Activated CD4-positive, alpha-beta T cell treated with anti-CD3 and anti-CD28 coated beads, Interleukin-2, amount 50 U/mL, for 4 hours (primary cell): Measurements from ENCODE around the gene LILRA5.
"Not testable (repeated sequence)": the region's sequence is repeated elsewhere in the genome, so short reads cannot be mapped to it uniquely, and the experiment has no call there.

Experiments used
- DNase-seq, 2 experiments: peaks; one replicate each; pipeline ENCODE4 v3.0.0-alpha.2; 2020

The LILRA5 gene

GRCh38 chr19:54312436-54313377 is at the start of gene LILRA5:
TSS of gene LILRA5 (minus strand) at chr19:54313166. CDS start at chr19:54313019, 147 bp downstream.
- no peak for DNase-seq

GRCh38 chr19:54361680-54362422 is 48.9 kb upstream of the LILRA5 start:
- not testable (repeated sequence) for DNase-seq

- peak; percentile 42 to 52 for DNase-seq
Measured at GRCh38 chr19:54359149-54359820, 46.3 kb upstream of the LILRA5 start.

- no peak for DNase-seq
Measured at GRCh38 chr19:54357381-54357780, 44.4 kb upstream of the LILRA5 start.

GRCh38 chr19:54356444-54357056 is 43.6 kb upstream of the LILRA5 start:
- DNase-seq, result no peak

- no peak for DNase-seq
Measured at GRCh38 chr19:54355675-54356074, 42.7 kb upstream of the LILRA5 start.

- no peak for DNase-seq
Measured at GRCh38 chr19:54354761-54355160, 41.8 kb upstream of the LILRA5 start.

- DNase-seq, result no peak
Measured at GRCh38 chr19:54352546-54352945, 39.6 kb upstream of the LILRA5 start.

- no peak for DNase-seq
Measured at GRCh38 chr19:54352041-54352440, 39.1 kb upstream of the LILRA5 start.

GRCh38 chr19:54351474-54351873 is 38.5 kb upstream of the LILRA5 start:
- no peak for DNase-seq

- no peak for DNase-seq
Measured at GRCh38 chr19:54345938-54346386, 33.0 kb upstream of the LILRA5 start.

GRCh38 chr19:54343868-54344267 is 30.9 kb upstream of the LILRA5 start:
- no peak for DNase-seq

- DNase-seq, result no peak
Measured at GRCh38 chr19:54341295-54341694, 28.3 kb upstream of the LILRA5 start.

- no peak for DNase-seq
Measured at GRCh38 chr19:54339646-54340358, 26.8 kb upstream of the LILRA5 start.

GRCh38 chr19:54338521-54338920 is 25.6 kb upstream of the LILRA5 start:
- DNase-seq, result no peak

GRCh38 chr19:54337858-54338230 is 24.9 kb upstream of the LILRA5 start:
- no peak for DNase-seq

- no peak for DNase-seq
Measured at GRCh38 chr19:54336893-54337857, 24.2 kb upstream of the LILRA5 start.

GRCh38 chr19:54335979-54336892 is 23.3 kb upstream of the LILRA5 start:
- no peak for DNase-seq

- no peak for DNase-seq
Measured at GRCh38 chr19:54335164-54335563, 22.2 kb upstream of the LILRA5 start.
